Upper lobe of right lung (tissue), 1 donor: ENCODE results near the gene SYNGR1. TPM values are rescaled to one million over a fixed set of nuclear protein-coding genes. Genes with fewer than 3 reads are reported as not detected.

Experiments used
- ATAC-seq: fragments of 200-7000 bp; cut with Tn5 transposase; one replicate; pipeline ENCODE4 v1.9.1; 2020; ENCODE audit warnings: mild to moderate bottlenecking, moderate library complexity
- DNase-seq: peaks from one replicate; pipeline ENCODE4 v3.0.0-alpha.2; 2020
- H3K27ac ChIP-seq: fragments of 200-600 bp; one replicate; pipeline ENCODE4 v1.8.0; 2022
- H3K27me3 ChIP-seq: fragments of 200-600 bp; one replicate; pipeline ENCODE4 v1.8.0; 2022; ENCODE audit warnings: mild to moderate bottlenecking
- H3K36me3 ChIP-seq: fragments of 200-600 bp; one replicate; pipeline ENCODE4 v1.8.0; 2022
- H3K4me1 ChIP-seq: fragments of 200-600 bp; one replicate; pipeline ENCODE4 v1.8.0; 2022
- H3K4me3 ChIP-seq: fragments of 200-600 bp; one replicate; pipeline ENCODE4 v1.8.0; 2022; ENCODE audit warnings: mild to moderate bottlenecking
- H3K9me3 ChIP-seq: fragments of 200-600 bp; one replicate; pipeline ENCODE4 v1.8.0; 2022
- CTCF ChIP-seq: fragments of 200-600 bp; IDR thresholded peaks from one replicate; pipeline ENCODE4 v1.8.0; 2022; ENCODE audit warnings: antibody characterized with exemption
- intact Hi-C: fragments of 100-400 bp; cut with DNase I; formaldehyde crosslinking; loops from one replicate; pipeline ENCODE4 v1.11.0; 2022
- long read RNA-seq: library from polyadenylated mRNA; unstranded; transcript quantifications from one replicate; pipeline ENCODE4 v2.0.0, GENCODE V29; 2021
- total RNA-seq: library from RNA; stranded (reverse); fragmentation: NEBNext Ultra II Directional; extraction: Animal tissue kit (Norgen Biotek cat#: 25700); gene quantifications from one replicate; pipeline ENCODE4 v1.2.1, GENCODE V29; 2021
- donor health status: DM: no; HTN: yes; CAD: no; lungs with severe emphysema.

The SYNGR1 gene, protein sequence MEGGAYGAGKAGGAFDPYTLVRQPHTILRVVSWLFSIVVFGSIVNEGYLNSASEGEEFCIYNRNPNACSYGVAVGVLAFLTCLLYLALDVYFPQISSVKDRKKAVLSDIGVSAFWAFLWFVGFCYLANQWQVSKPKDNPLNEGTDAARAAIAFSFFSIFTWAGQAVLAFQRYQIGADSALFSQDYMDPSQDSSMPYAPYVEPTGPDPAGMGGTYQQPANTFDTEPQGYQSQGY
- total RNA-seq, result 14.0 TPM
- long read RNA-seq, full-length matches to known transcripts, result 19 of 34 reads
- long read RNA-seq, partial matches to known transcripts, result 5 of 34 reads
- long read RNA-seq, other reads (novel, unspliced or antisense), result 10 of 34 reads

GRCh38 chr22:39349967-39350726, at the start of gene SYNGR1:
Gene SYNGR1, plus strand, starts transcription at chr22:39349991. Its CDS starts 20 bp downstream, at chr22:39350011.
- peak within 1 kb of the TSS; percentile 61 for H3K4me3 ChIP-seq
- H3K9me3 ChIP-seq, result no peaks in the 10 kb centered on the region
- peaks cover 16% of the 10 kb centered on the region for H3K4me1 ChIP-seq
- H3K27ac ChIP-seq, result no peak within 1 kb of the TSS
- DNase-seq (no peak), ATAC-seq (peak; percentile 43)
- no peak for TF ChIP-seq CTCF
- H3K36me3 ChIP-seq, result no peaks in the 10 kb centered on the region
- no peaks in the 10 kb centered on the region for H3K27me3 ChIP-seq
- intact Hi-C loops, result no loop called here

DNA sequence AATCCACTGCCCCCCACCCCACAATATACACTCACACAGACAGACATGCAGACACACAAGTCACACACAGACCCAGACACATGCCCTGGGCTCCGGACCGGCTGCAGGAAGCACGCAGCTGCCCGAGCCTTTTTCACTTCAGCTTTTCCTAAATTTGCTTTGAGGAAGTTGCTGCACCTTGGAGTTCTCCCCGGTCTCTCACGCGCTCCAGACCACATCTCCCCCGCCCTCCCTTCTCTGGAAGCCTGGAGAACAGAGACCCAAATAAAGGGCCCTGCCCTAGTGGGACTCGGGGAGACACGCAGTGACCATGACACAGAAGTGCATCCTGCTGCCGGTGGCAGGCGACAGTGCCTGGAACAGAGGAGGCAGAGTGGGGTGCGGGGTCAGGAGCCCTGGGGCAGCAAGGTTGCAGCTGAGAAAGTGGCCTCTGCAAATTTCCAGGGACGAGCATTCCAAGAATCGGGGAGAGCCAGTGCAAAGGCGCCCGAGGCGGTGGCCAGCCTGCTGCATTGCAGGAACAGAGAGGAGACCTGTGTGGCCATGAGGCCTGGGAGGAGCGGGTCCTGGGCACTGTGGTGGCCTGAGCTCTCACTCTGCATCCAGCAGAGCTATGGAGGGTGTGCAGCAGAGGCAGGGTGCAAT, 49.5 kb upstream of the SYNGR1 start:
- H3K27me3 ChIP-seq, result no peaks in the 10 kb centered on the region
- H3K9me3 ChIP-seq, result no peaks in the 10 kb centered on the region
- H3K4me1 ChIP-seq, result peaks cover 38% of the 10 kb centered on the region
- H3K4me3 ChIP-seq, result peak overlapping the region; percentile 16
- H3K36me3 ChIP-seq, result no peaks in the 10 kb centered on the region
- intact Hi-C loops, result no loop called here
- peak; percentile 74 for ATAC-seq
- H3K27ac ChIP-seq, result peak overlapping the region; percentile 51
- no peak for TF ChIP-seq CTCF
- DNase-seq, result peak; percentile 77

GRCh38 chr22:39301108-39301507, 48.7 kb upstream of the SYNGR1 start:
- intact Hi-C loops, result no loop called here
- no peak for DNase-seq
- Histone ChIP-seq H3K36me3 (no peaks in the 10 kb centered on the region), H3K4me1 (peaks cover 38% of the 10 kb centered on the region), H3K27me3 (no peaks in the 10 kb centered on the region), H3K27ac (no peak overlapping the region), H3K9me3 (no peaks in the 10 kb centered on the region), H3K4me3 (no peak overlapping the region)
- ATAC-seq, result no peak
- no peak for TF ChIP-seq CTCF

GRCh38 chr22:39301926-39302325, 47.9 kb upstream of the SYNGR1 start:
- TF ChIP-seq CTCF, result no peak
- H3K27ac ChIP-seq, result no peak overlapping the region
- H3K36me3 ChIP-seq, result no peaks in the 10 kb centered on the region
- DNase-seq (no peak), ATAC-seq (no peak)
- no peaks in the 10 kb centered on the region for H3K27me3 ChIP-seq
- H3K4me3 ChIP-seq, result no peak overlapping the region
- H3K4me1 ChIP-seq, result peaks cover 37% of the 10 kb centered on the region
- intact Hi-C loops, result no loop called here
- no peaks in the 10 kb centered on the region for H3K9me3 ChIP-seq

DNA sequence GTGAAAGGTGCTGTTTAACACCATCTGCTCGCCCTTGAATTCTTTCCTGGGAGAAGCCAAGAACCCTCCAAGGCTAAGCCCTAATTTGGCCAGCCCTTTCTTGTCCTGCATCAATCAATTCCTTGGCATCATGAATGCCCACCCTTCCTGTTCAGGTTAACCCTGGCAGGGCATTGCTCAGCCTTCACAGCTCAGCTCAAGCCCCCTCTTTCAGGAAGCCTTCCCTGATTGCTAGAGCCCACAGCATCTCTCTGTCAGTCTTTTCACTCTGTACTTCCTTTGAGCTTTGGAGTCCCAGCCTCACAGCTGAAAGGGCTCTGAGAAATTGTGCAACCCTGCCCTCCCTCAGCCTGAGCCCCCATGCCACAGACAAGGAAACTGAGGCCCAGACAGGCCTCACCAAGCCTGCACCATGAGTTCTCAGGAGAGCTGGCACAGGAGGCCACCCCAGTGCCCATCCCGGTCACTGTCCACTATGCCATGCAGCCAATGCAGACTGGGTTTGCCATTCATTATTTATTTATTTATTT, 47.3 kb upstream of the SYNGR1 start:
- intact Hi-C loops, result no loop called here
- no peaks in the 10 kb centered on the region for H3K27me3 ChIP-seq
- DNase-seq (no peak), ATAC-seq (no peak)
- no peak overlapping the region for H3K4me3 ChIP-seq
- TF ChIP-seq CTCF, result no peak
- H3K27ac ChIP-seq, result no peak overlapping the region
- H3K9me3 ChIP-seq, result no peaks in the 10 kb centered on the region
- peaks cover 32% of the 10 kb centered on the region for H3K4me1 ChIP-seq
- no peaks in the 10 kb centered on the region for H3K36me3 ChIP-seq
